PC-9 (cell line): ENCODE measurements around the gene LMCD1. TPM values are rescaled to one million over a fixed set of nuclear protein-coding genes. Genes with fewer than 3 reads are reported as not detected.

Experiments
- BruUV-seq: library from RNA; stranded (reverse); fragments of 400-500 nt; replicated peaks from 2 replicates; lab custom pipeline; 2021; lab: Mats Ljungman, UMichigan
- CTCF ChIA-PET: fragments of 300-600 bp; sonication (Branson Sonifier 250); formaldehyde crosslinking; loops from one replicate; lab custom pipeline; 2022; ENCODE audit warnings: antibody characterized with exemption; lab: Charles Lee
- POLR2A ChIA-PET: fragments of 300-600 bp; sonication (Branson Sonifier 250); formaldehyde crosslinking; loops from one replicate; lab custom pipeline; 2022; ENCODE audit warnings: antibody characterized with exemption; ENCODE audit not compliant: unreplicated experiment; lab: Charles Lee
- DNase-seq, 2 experiments: peaks; one replicate each; pipeline versions ENCODE4 v3.0.0 to v3.0.0-alpha.2; 2015 to 2022; ENCODE audit warnings: mixed read lengths in 1 of 2
- H2AFZ ChIP-seq: fragments of 200-600 bp; sonication (generic); 2 replicates; pipeline ENCODE4 v1.8.1; 2017; ENCODE audit warnings: antibody characterized with exemption
- H3F3A ChIP-seq: fragments of 200-600 bp; sonication (generic); 2 replicates; pipeline ENCODE4 v1.8.1; 2017; ENCODE audit warnings: antibody characterized with exemption, mild to moderate bottlenecking, low read depth; ENCODE audit not compliant: insufficient read depth
- H3K27ac ChIP-seq: fragments of 200-600 bp; sonication (generic); 2 replicates; pipeline ENCODE4 v1.6.1; 2016; ENCODE audit warnings: mixed run types
- H3K27me3 ChIP-seq: fragments of 200-600 bp; sonication (generic); 2 replicates; pipeline ENCODE4 v1.6.1; 2016; ENCODE audit warnings: low read depth, mixed run types; ENCODE audit not compliant: insufficient read depth
- H3K36me3 ChIP-seq: fragments of 200-600 bp; sonication (generic); 2 replicates; pipeline ENCODE4 v1.6.1; 2016; ENCODE audit warnings: low read depth, mixed run types
- H3K4me1 ChIP-seq: fragments of 200-600 bp; sonication (generic); replicated peaks from 2 replicates; pipeline ENCODE4 v1.6.1; 2016; ENCODE audit warnings: mixed run types; ENCODE audit not compliant: insufficient read depth
- H3K4me2 ChIP-seq: fragments of 200-600 bp; sonication (generic); 2 replicates; pipeline ENCODE4 v1.6.1; 2017; ENCODE audit warnings: mixed run types
- H3K4me3 ChIP-seq: fragments of 200-600 bp; sonication (generic); 2 replicates; pipeline ENCODE4 v1.6.1; 2016; ENCODE audit warnings: mixed run types
- H3K79me2 ChIP-seq: fragments of 200-600 bp; sonication (generic); 2 replicates; pipeline ENCODE4 v1.6.1; 2017; ENCODE audit warnings: low read depth, mixed run types
- H3K9me2 ChIP-seq: fragments of 200-600 bp; sonication (generic); 2 replicates; pipeline ENCODE4 v1.8.1; 2017; ENCODE audit warnings: mild to moderate bottlenecking; ENCODE audit not compliant: insufficient read depth
- H3K9me3 ChIP-seq: fragments of 200-600 bp; sonication (generic); 2 replicates; pipeline ENCODE4 v1.8.1; 2016; ENCODE audit warnings: low read depth; ENCODE audit not compliant: insufficient read depth
- H4K20me1 ChIP-seq: fragments of 200-600 bp; sonication (generic); 2 replicates; pipeline ENCODE4 v1.8.1; 2017; ENCODE audit not compliant: insufficient read depth
- CTCF ChIP-seq: fragments of 200-600 bp; sonication (generic); conservative IDR thresholded peaks from 2 replicates; pipeline ENCODE4 v1.6.1; 2017; ENCODE audit warnings: mixed run types, antibody characterized with exemption, mild to moderate bottlenecking, moderate library complexity
- EZH2 ChIP-seq: fragments of 200-600 bp; sonication (generic); IDR thresholded peaks from 2 replicates; pipeline ENCODE4 v1.8.0; 2017; ENCODE audit warnings: antibody characterized with exemption, low read depth
- intact Hi-C: fragments of 100-400 bp; cut with micrococcal nuclease; formaldehyde crosslinking; loops from one replicate; pipeline ENCODE4 v1.10.0; 2022; ENCODE audit not compliant: unreplicated experiment
- total RNA-seq: library from RNA; stranded (reverse); gene quantifications from 2 replicates; pipeline ENCODE4 v1.2.3, GENCODE V29; 2021

The LMCD1 gene
- total RNA-seq, 1 experiment from 2014 or later = 10.3 TPM

- Histone ChIP-seq H3K4me1 (no peaks in the 10 kb centered on the region), H3K4me2 (no peak overlapping the region), H3F3A (no peaks in the 10 kb centered on the region), H3K27ac (no peak overlapping the region), H3K27me3 (no peaks in the 10 kb centered on the region), H3K36me3 (no peaks in the 10 kb centered on the region), H3K4me3 (no peak overlapping the region), H4K20me1 (no peaks in the 10 kb centered on the region), H3K9me3 (no peaks in the 10 kb centered on the region), H3K9me2 (no peaks in the 10 kb centered on the region), H3K79me2 (no peaks in the 10 kb centered on the region), H2AFZ (no peak overlapping the region)
- ChIA-PET CTCF (no interaction called here), POLR2A (no interaction called here)
- no TSS peak for BruUV-seq
- TF ChIP-seq CTCF (no peak), EZH2 (no peak)
- intact Hi-C loops = no loop called here
- DNase-seq = no peak
Observed at GRCh38 chr3:8589880-8590556, 88.4 kb downstream of the LMCD1 start.

GRCh38 chr3:8593021-8593827 is 91.6 kb downstream of the LMCD1 start:
- H3K79me2 ChIP-seq = no peaks in the 10 kb centered on the region
- no peaks in the 10 kb centered on the region for H3K27me3 ChIP-seq
- H2AFZ ChIP-seq = no peak overlapping the region
- no peaks in the 10 kb centered on the region for H3K9me2 ChIP-seq
- no peak overlapping the region for H3K4me3 ChIP-seq
- H3K4me2 ChIP-seq = no peak overlapping the region
- no peaks in the 10 kb centered on the region for H3K36me3 ChIP-seq
- CTCF ChIA-PET = no interaction called here
- no peaks in the 10 kb centered on the region for H3F3A ChIP-seq
- no peak for DNase-seq
- no TSS peak for BruUV-seq
- no peaks in the 10 kb centered on the region for H3K4me1 ChIP-seq
- no peak for TF ChIP-seq CTCF
- TF ChIP-seq EZH2 = no peak
- no peaks in the 10 kb centered on the region for H3K9me3 ChIP-seq
- H4K20me1 ChIP-seq = no peaks in the 10 kb centered on the region
- POLR2A ChIA-PET = no interaction called here
- intact Hi-C loops = no loop called here
- no peak overlapping the region for H3K27ac ChIP-seq

GRCh38 chr3:8595252-8595651 is 93.6 kb downstream of the LMCD1 start:
- no peaks in the 10 kb centered on the region for H4K20me1 ChIP-seq
- H2AFZ ChIP-seq = no peak overlapping the region
- no peak overlapping the region for H3K27ac ChIP-seq
- no peaks in the 10 kb centered on the region for H3K4me1 ChIP-seq
- no peaks in the 10 kb centered on the region for H3K27me3 ChIP-seq
- no peaks in the 10 kb centered on the region for H3K79me2 ChIP-seq
- H3F3A ChIP-seq = no peaks in the 10 kb centered on the region
- no peak for DNase-seq
- TF ChIP-seq EZH2 (no peak), CTCF (no peak)
- intact Hi-C loops = no loop called here
- BruUV-seq = no TSS peak
- no peak overlapping the region for H3K4me2 ChIP-seq
- no peak overlapping the region for H3K4me3 ChIP-seq
- H3K9me3 ChIP-seq = no peaks in the 10 kb centered on the region
- no peaks in the 10 kb centered on the region for H3K36me3 ChIP-seq
- H3K9me2 ChIP-seq = no peaks in the 10 kb centered on the region
- POLR2A ChIA-PET = no interaction called here
- CTCF ChIA-PET = no interaction called here
